Posterior cingulate gyrus (tissue), 11 donors: ENCODE results near the gene ARFIP2.
"Not testable (repeated sequence)": the region's sequence is repeated elsewhere in the genome, so short reads cannot be mapped to it uniquely, and the experiment has no call there.

ENCODE experiments used
- DNase-seq, 10 donors: peaks; one replicate each; pipeline versions ENCODE4 v3.0.0 to v3.0.0-alpha.2; 2020 to 2021; ENCODE audit warnings: mixed read lengths in 3 of 10
- intact Hi-C: fragments of 100-400 bp; cut with DNase I; formaldehyde crosslinking; loops from one replicate; pipeline ENCODE4 v1.15.1; 2023

ARFIP2 gene, protein sequence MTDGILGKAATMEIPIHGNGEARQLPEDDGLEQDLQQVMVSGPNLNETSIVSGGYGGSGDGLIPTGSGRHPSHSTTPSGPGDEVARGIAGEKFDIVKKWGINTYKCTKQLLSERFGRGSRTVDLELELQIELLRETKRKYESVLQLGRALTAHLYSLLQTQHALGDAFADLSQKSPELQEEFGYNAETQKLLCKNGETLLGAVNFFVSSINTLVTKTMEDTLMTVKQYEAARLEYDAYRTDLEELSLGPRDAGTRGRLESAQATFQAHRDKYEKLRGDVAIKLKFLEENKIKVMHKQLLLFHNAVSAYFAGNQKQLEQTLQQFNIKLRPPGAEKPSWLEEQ

DNA sequence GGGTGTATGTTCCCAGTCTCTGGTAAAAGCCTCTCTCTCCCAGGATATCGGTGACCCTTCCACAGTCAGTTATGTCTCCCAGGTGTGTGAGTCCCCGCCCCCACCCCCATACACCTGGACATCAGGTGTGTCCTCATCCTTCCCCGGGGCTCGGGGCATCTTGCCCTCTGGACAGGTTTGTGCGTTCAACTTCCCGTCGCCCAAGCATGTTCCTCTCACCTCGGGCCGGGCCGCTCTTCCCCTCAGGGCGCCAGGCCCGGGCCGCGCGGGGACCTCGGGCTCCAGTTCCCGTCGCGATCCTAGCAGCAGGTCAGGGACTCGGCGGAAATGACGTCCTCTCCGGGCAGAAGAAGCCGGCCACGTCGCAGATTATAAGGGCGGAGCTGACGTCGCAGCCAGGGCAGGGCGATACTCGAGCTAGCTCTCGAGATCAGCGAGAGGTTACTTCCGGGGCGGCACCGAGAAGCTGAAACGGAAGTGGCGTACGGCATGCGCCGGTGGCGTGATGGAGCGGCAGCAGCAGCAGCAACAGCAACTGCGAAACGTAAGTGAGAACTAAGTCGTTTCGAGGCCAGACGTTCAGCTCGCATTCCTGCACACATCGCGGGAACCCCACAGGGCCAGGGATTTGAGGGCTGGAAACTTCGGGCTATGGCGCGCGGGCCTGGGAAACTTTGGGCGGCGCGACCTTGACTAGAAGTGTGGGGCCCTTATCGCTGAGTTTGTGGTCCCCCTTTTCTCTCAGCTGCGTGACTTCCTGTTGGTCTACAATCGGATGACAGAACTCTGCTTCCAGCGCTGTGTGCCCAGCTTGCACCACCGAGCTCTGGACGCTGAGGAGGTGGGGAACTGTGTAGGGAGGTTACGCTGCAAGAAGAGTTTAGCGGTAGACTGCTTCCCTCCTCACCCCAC, at the start of gene ARFIP2, which contains the start of gene TIMM10B:
TSS of gene ARFIP2 (minus strand) at position 320 of the 912 bp plus-strand sequence. CDS start 910 bp downstream, outside the sequence.
TSS of gene TIMM10B (plus strand) at position 490 of the 912 bp plus-strand sequence. CDS start at position 506, 16 bp downstream.
- DNase-seq, result peak; percentile 99 to 100 (median 100)
- intact Hi-C loops, result loop anchor here (5.0 kb wide), 1 partner anchor 276 kb away; no protein-coding TSS in a partner anchor

DNA sequence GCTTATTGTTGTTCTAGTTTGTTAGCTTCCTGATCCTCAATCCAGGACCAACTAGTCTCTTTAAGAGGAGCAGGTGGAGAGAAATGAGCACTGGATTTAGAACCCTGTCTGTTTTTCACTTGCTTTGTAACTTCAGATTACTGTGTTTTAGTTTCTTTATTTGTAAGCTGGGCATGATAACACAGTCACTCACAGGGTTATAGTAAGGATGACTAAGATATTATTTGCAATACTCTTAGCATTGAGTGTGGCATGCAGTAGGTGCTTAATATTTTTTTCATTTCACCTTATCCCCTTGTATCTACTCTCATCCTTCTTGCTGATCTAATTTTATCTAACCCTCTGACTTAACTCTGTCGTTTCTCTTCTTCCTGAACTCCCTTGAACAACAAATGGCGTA, 49.7 kb upstream of the ARFIP2 start:
- intact Hi-C loops, result loop anchor here (1.0 to 5.0 kb wide), 4 partner anchors 46 to 152 kb away; partner anchors contain the start of genes ILK, MRPL17, RRP8 and TPP1
- no peak for DNase-seq

DNA sequence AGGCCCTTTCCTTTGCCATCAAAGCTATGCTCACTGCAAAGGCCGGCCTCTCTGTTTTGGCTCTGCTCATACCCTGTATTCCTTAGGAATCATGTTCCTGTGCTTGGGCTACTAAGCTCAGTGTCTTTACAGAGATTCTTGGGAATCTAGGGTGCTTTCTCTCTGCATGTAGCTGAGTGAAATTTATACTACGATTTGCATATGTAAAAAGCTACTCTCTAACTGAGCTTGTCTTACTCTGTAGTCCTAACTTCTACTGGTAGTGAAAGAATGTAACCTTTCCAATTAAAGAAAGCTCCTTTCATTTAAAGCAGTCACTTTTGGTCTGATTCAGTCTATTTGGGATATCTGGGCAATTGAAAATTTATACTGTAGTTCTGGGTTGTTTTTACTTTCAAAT, 48.1 kb upstream of the ARFIP2 start:
- intact Hi-C loops, result no loop called here

DNA sequence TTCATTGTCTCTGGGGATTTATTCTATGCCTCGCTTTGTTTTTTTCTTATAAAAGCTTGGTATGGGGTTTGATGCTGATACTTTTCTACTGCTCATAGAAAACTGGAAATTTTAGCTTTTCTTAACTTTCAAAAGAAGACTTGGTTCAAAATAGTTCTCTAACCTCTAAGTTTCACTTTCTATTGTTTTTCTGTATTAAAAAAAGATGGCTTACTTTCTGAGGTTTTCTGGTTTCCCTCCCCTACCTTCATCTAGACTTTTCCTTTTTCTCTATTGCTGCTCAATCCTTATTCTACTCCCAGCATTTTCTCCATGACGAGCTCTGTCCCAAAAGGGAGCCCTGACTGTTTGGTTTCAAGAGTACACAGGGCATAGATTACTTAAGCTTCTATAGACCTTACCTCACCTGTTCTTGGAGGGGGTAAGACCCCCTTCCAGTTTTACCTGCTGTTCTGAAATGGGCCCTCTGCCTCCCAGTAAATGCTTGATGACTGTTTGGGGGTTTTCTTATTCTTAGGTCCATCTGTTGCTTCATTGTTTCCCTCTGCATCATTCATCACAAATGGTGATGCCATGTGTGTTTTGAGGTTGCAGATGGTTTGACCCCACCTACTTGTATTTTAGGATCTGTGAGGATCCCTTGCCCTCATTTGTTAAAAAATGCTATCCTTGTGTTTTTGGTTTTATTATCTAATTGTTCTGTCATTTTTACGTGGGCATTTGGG, 45.4 kb upstream of the ARFIP2 start:
- no peak for DNase-seq
- intact Hi-C loops, result no loop called here

More for the DNA sequence above, 48.1 kb upstream of the ARFIP2 start:
- DNase-seq, result no peak

DNA sequence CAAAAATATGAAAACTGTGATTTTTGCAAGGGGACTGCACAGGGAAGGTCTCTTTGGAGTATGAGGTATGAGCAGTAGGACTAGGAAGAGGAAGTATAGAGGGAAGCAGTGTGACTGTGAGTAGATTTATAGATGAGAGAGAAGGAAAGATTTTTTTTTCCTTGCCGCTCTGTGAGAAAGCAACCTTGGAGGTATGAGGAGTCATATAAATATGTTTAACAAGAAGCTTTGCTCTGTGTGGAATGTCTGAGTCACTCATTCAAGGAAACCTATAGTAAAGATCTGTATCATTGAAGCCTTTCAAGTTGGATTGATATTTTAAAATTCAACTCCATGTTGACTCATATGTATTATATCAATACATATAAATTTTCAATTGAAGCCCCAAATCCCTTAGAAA, 42.1 kb upstream of the ARFIP2 start:
- intact Hi-C loops, result no loop called here
- DNase-seq, result no peak

DNA sequence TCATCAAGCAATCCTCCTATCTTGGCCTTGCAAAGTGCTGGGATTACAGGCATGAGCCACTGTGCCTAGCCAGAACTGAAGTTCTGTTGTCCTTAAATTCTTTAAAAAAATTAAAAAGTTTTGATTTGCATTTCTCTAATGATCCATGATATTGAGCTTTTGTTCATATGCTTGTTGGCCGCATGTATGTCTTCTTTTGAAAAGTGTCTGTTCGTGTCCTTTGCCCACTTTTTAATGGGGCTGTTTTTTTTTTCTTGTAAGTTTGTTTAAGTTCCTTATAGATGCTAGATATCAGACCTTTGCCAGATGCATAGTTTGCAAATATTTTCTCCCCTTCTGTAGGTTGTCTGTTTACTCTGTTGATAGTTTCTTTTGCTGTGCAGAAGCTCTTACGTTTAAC, 40.8 kb upstream of the ARFIP2 start:
- intact Hi-C loops, DNase-seq: not testable (repeated sequence)

DNA sequence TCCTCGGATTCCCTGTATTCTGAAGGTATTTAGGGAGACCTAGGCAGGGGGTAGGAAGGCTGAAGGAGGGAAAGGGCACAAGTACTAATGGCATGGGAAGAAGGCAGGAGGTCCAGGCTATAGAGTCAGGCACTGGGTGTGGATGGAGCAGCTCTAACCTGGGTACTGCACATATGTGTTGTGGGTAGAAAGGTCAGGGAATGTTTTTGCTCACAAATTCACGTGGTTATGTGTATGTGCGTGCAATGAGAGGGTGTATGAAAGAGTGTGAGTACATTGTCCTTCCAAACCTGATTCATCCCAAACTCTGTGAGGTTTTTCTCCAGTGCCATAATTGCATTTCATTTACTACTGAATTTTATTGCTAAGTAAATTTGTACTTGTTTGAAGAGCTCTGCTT, 39.1 kb upstream of the ARFIP2 start:
- intact Hi-C loops, result no loop called here
- DNase-seq, result no peak

DNA sequence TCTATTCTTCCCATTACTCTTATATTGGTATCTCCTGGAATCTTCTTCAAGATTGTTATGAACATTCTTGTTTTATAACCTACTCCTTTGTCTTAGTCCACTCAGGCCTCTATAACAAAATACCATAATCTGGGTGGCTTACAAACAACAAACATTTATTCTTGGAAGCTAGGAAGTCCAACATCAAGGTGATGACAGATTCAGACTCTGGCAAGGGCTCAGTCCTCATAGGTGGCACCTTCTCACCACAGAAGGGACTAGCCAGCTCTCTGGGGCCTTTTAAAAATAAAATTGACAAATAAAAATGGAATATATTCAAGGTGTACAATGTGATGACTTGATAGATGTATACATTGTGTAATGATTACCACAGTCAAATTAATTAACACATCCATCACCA, 35.7 kb upstream of the ARFIP2 start:
- DNase-seq, result no peak
- intact Hi-C loops, result no loop called here

DNA sequence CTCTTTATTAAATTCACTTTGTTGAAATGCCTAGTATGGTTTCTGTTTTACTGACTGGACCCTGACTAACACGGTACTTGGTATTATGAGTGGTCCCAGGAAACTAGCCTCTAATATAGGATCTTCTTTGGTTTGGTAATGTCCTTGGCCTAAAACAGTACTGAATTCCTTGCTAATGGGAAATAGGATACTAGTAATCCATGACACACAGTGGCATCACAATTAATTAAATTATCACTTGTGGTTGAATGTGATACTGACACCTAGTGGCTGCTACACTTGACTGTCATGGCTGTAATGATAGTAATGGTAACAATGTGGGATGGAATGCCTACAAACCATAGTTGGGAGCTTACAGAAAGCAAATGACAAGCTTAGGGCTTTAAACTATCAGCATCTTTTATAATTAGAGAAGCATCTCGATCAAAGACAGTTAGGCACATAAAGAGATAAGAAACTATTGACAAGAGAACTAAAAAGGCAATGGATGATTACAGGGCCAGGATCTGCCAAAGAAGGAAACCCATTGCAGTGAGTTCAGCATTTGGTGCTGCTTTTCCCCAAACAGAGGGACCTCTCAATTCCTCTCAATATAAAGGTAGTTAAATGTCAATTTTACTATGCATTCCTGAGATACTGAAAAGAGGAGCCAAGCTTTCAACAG, 24.6 kb upstream of the ARFIP2 start:
- intact Hi-C loops, result loop anchor here (10.0 kb wide), 1 partner anchor 121 kb away; no protein-coding TSS in a partner anchor
- DNase-seq, result no peak

DNA sequence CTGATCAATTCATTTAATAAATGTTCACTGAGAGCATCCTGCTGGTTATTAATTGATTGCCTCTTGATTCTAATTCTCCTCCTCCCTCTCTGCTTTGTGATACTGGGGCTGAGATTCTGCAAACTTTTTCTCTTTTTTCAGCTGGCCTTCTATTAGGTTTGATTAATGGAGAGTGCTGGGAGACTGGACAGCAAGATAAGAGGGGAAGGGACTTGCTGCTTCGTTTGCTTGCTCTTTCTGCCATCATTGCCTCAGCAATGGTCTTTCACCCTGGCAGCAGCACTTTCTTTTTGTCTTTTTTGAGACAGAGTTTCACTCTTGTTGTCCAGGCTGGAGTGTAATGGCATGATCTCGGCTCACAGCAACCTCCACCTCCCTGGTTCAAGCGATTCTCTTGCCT, 23.0 kb upstream of the ARFIP2 start:
- intact Hi-C loops, result loop anchor here (10.0 kb wide), 1 partner anchor 119 kb away; no protein-coding TSS in a partner anchor
- DNase-seq, result no peak

DNA sequence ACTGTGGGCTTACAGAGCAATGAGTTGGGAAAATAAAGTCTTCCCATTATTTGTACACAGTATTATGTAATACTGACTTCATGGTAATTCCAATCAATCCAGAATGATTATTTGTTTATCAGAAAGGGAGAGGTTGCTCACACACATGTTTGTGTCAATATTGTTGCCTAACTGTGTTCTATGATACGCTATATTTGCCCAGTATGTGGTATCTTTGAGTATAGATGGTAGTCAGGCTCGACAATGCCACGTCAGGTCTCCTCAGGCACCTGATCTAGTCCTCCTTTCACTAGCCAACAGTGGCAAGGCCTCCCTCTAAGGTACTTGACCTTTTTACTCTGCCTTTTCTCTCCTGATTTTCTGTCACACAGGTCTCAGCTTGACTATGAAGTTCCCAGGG, 21.3 kb upstream of the ARFIP2 start:
- intact Hi-C loops, result loop anchor here (10.0 kb wide), 1 partner anchor 118 kb away; no protein-coding TSS in a partner anchor
- DNase-seq, result no peak

DNA sequence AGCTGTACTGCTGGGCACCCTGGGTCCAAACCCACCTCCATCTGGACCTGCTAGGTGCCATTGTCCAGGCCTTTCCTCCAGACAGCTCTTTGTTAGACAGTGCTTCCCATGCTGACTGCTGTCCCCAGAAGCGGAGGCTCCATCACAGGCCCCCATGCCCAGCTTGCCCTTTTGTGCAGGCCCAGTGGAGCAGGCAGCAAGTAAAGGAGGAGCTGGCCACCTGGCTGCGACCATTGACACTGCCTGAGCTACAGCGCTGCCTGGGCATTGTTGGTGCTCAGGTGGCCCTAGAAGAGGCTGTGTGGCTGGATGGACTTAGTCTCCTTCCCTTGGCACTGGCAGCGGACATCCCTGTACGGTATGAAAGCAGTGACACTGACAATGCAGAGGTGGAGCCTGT, 17.4 kb upstream of the ARFIP2 start:
- intact Hi-C loops, result no loop called here
- DNase-seq, result peak in 2 of 10 donors; percentile 69 to 80

DNA sequence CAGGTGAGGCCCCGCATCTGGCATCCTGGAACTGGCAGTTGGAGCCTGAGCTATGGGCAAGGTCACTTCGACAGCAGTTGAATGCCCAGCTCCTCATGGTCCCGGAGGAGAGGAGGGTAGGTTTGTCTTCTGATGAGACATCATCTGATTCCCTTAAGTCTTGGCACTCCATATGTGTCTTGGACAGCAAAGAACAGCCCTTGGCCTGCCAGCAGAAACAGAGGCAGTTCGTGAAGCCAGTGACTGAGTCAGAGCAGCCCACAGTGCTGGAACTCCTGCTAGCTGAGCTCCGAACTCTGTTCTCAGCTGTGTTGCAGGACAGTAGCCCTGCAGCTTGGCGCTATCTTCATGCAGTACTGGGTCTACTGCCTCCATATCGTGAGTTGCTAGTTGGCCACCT, 17.0 kb upstream of the ARFIP2 start:
- intact Hi-C loops, result no loop called here
- DNase-seq, result peak in 8 of 10 donors; percentile 35 to 92 (median 65)

DNA sequence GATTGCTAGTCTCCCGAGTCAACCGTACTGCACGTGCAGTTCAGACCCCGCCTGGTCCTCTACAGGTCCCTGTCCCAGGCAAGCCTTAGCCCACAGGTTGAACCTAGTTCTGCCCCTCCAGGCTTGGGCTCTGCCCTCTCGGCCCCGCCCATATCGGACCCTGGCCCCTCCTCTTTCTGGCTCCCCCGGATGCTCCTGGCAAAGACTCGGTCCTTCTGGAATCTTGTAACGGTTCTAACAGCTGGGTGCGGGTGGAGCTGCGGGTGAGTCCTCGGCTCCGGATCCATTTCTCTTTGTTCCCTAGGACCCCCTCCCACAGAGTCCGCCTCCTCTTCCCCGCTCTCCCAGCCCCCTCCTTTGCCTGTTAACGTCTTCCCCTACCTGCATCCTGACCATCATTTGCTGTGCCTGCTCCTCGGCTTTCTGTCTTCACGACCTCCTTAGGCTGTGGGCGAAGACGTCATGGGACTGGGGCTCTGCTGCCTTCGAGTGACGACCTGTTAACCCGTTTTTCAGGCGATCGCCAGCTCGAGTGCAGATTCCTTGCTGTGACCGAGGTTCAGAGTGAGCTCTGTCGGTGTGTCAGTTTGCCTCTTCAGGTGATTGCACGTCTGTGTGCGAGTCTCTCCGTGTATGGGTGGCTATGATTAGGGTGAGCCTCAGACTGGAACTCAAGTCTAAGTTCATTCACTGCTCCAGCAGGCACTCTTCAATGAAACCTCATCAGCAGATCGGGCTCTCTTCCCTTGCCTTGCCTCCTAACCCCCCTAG, 16.1 kb upstream of the ARFIP2 start, which contains the start of gene DNHD1:
TSS of gene DNHD1 (plus strand) at position 212 of the 771 bp plus-strand sequence. CDS start 936 bp downstream, outside the sequence.
- DNase-seq, result peak in 2 of 10 donors; percentile 71 to 82
- intact Hi-C loops, result no loop called here

DNA sequence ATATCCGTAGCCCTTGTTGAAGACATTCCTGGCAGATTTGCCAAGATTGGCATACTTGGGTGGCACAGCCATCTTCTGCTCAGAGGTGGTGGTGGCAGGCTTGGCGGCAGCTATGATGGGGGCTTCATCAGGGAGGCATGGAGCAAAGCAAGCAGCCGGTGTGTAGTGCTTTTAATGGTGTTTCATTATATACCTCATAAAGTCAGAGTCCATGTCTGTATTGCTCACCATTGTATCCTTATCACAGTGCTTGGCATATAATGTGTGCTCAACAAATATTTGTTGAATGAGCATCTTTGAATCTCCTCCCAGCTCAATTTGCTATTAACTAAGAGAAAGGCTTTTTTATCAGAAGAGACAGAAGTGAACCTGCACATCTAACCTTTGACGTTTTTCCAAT, 8.2 kb upstream of the ARFIP2 start:
- intact Hi-C loops, result no loop called here
- DNase-seq, result no peak

DNA sequence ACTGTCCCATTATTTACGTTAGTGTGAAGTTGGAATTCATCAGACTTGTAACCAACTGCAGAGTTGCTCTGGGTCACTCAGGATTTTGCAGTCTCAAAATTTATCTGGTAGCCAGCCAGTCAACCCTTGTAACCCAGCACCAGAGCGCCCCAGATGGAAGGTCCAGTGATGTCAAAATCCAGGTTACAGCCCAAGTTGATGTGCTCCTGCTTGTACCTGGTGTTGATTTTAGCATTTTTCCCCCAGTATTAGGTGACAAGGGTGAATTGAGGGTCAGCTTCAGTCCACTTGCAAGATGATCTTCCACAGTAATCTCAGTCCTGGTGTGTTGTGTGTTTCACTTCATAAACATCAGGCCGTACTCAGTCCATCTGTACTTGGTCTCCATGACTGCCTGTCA, 7.7 kb upstream of the ARFIP2 start:
- intact Hi-C loops, result no loop called here
- DNase-seq, result no peak

DNA sequence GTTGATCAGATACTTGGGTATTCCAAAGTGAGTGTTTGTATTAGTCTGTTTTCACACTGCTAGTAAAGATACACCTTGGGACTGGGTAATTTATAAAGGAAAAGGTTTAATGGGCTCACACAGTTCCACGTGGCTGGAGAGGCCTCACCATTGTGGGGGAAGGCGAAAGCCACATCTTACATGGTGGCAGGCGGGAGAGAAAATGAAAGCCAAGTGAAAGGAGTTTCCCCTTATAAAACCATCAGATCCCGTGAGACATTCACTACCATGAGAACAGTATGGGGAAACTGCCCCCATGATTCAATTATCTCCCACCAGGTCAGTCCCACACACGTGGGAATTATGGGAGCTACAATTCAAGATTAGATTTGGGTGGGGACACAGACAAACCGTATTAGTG, 7.2 kb upstream of the ARFIP2 start:
- DNase-seq, result no peak
- intact Hi-C loops, result no loop called here

DNA sequence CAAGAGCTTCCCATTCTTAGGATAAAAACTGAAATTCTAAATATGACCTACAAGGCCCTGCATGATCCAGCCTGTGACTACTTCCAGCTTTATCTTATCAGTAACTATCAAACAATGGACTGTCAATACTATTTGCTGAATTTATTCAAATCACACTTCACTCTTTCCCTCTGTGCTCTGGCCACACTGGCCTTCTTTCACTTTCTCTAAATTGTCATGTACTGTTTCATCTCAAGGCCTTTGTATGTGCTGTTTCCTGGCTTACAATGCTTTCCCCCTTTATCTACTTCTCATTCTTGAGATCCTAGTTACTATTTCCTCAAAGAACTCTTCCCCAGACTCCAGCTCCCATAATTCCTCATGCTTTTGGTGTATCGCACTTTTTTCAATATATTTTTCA, 5.8 kb upstream of the ARFIP2 start:
- intact Hi-C loops, result no loop called here
- no peak for DNase-seq

DNA sequence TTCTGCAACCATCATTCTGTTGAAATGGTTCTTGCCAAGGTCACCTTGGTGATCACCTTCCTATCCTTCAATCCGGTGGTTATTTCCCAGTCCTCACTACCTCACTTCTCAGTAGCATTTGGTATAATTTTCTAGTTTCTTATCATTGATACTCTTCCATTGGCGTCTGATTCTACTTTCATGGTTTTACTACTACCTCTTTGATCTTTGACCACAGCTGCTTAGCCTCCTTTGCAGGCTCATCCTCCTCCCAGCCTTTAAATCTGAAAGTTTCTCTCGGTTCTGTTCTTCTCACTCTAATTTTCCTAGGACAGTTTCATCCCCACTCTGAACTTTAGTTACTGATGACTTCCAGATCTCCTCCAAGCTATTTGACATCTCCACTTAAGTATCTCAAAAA, 5.1 kb upstream of the ARFIP2 start:
- intact Hi-C loops, result no loop called here
- no peak for DNase-seq
